HepG2 (cell line): Measurements from ENCODE around the gene PLD4. TPM values are rescaled to one million over a fixed set of nuclear protein-coding genes. Genes with fewer than 3 reads are reported as not detected.

Source experiments
- ATAC-seq: fragments of 200-7000 bp; cut with Tn5 transposase; 3 replicates; pipeline ENCODE4 v1.9.1; 2020; ENCODE audit warnings: mild to moderate bottlenecking, moderate library complexity
- BruUV-seq: library from RNA; stranded (reverse); fragments of 400-500 nt; replicated peaks from 2 replicates; lab custom pipeline; 2021; lab: Mats Ljungman, UMichigan
- CTCF ChIA-PET: fragments of 300-600 bp; formaldehyde crosslinking; extraction: SDS; loops from one replicate; lab custom pipeline; 2021; ENCODE audit warnings: low total read pairs, inconsistent platforms, low intra/inter-chr PET ratio; lab: Yijun Ruan, JAX
- POLR2A ChIA-PET: fragments of 350-600 bp; sonication (Branson Sonifier 250); formaldehyde crosslinking; loops from one replicate; lab custom pipeline; 2020; ENCODE audit warnings: antibody characterized with exemption, inconsistent platforms; lab: Yijun Ruan, JAX
- DNase-seq: peaks from one replicate; pipeline ENCODE4 v3.0.0-alpha.2; 2015; ENCODE audit warnings: low spot score
- FAIRE-seq: peaks from 3 replicates; lab custom pipeline; 2011; peaks lifted over from hg19 to GRCh38; lab: Jason Lieb, UNC
- H2AFZ ChIP-seq: one replicate; pipeline ENCODE4 v1.6.1; 2011; ENCODE audit warnings: low read length, inconsistent platforms
- H3K27ac ChIP-seq: fragments of 300-600 bp; 3 replicates; pipeline ENCODE4 v1.8.0; 2011; ENCODE audit warnings: mixed run types, mild to moderate bottlenecking, mixed read lengths, low read length, inconsistent platforms; ENCODE audit not compliant: insufficient read depth; ENCODE audit errors: extremely low read length
- H3K27me3 ChIP-seq, 2 experiments: fragments of 200-600 bp in 1 of 2; 2 replicates in 1 of 2; 3 replicates in 1 of 2; pipeline versions ENCODE4 v1.6.0 to v1.8.0; 2011; ENCODE audit warnings: low read length in 2 of 2, mild to moderate bottlenecking in 2 of 2, moderate library complexity in 2 of 2, inconsistent platforms in 1 of 2; ENCODE audit not compliant: insufficient read depth in 2 of 2, control insufficient read depth in 1 of 2
- H3K36me3 ChIP-seq, 2 experiments: fragments of 200-600 bp in 1 of 2; replicated peaks in 1 of 2; 2 replicates in 1 of 2; 3 replicates in 1 of 2; pipeline versions ENCODE4 v1.5.1 to v1.8.0; 2011; ENCODE audit warnings: low read length in 2 of 2, inconsistent platforms in 1 of 2; ENCODE audit not compliant: insufficient read depth in 2 of 2, control insufficient read depth in 1 of 2
- H3K4me1 ChIP-seq: 2 replicates; pipeline ENCODE4 v1.5.1; 2012; ENCODE audit warnings: low read length, inconsistent platforms; ENCODE audit not compliant: insufficient read depth
- H3K4me2 ChIP-seq: 2 replicates; pipeline ENCODE4 v1.6.0; 2011; ENCODE audit warnings: low read depth, low read length, inconsistent platforms
- H3K4me3 ChIP-seq, 3 experiments: fragments of 200-600 bp in 1 of 3; sonication (generic), shearing (Covaris generic) in 1 of 3; replicated peaks in 1 of 3; 2 replicates each; pipeline ENCODE4 v1.5.1; 2011 to 2016; ENCODE audit warnings: low read length in 3 of 3, inconsistent platforms in 2 of 3, low read depth in 2 of 3, mild to moderate bottlenecking in 2 of 3, control low read depth in 1 of 3, mixed read lengths in 1 of 3; ENCODE audit not compliant: insufficient read depth in 1 of 3
- H3K79me2 ChIP-seq: one replicate; pipeline ENCODE4 v1.6.1; 2011; ENCODE audit warnings: low read length, inconsistent platforms; ENCODE audit not compliant: insufficient read depth
- H3K9ac ChIP-seq: 2 replicates; pipeline ENCODE4 v1.6.0; 2011; ENCODE audit warnings: mild to moderate bottlenecking, low read depth, low read length, inconsistent platforms; ENCODE audit not compliant: insufficient read depth
- H3K9me3 ChIP-seq: 2 replicates; pipeline ENCODE4 v1.5.1; 2012; ENCODE audit warnings: mild to moderate bottlenecking, low read length
- H4K20me1 ChIP-seq: 2 replicates; pipeline ENCODE4 v1.6.0; 2011; ENCODE audit warnings: inconsistent platforms, mild to moderate bottlenecking, low read length, moderate library complexity; ENCODE audit not compliant: insufficient read depth
- ATF1 ChIP-seq: IDR thresholded peaks from 2 replicates; pipeline ENCODE4 v1.6.1; 2016; ENCODE audit warnings: mild to moderate bottlenecking, control low read depth
- ATF7 ChIP-seq, 2 experiments: fragments of 450-650 bp in 1 of 2; sonication (generic) in 1 of 2; formaldehyde crosslinking in 1 of 2; IDR thresholded peaks; 2 replicates each; pipeline versions ENCODE4 v1.4.0 to v1.6.1; 2016 to 2020; ENCODE audit warnings: antibody characterized with exemption in 1 of 2, mild to moderate bottlenecking in 1 of 2, missing genetic modification reagents in 1 of 2
- BATF2 ChIP-seq: sonication (generic); formaldehyde crosslinking; IDR thresholded peaks from 2 replicates; pipeline ENCODE4 v1.8.0; 2022; ENCODE audit warnings: mild to moderate bottlenecking, missing genetic modification reagents, moderate library complexity
- CREBL2 ChIP-seq: sonication (generic); formaldehyde crosslinking; IDR thresholded peaks from 2 replicates; pipeline ENCODE4 v1.8.1; 2023; ENCODE audit warnings: missing genetic modification reagents, mild to moderate bottlenecking, borderline replicate concordance
- KLF11 ChIP-seq: IDR thresholded peaks from 2 replicates; pipeline ENCODE4 v1.6.1; 2016; ENCODE audit warnings: missing compliant biosample characterization
- NFIC ChIP-seq: IDR thresholded peaks from 2 replicates; pipeline ENCODE4 v1.6.1; 2012; ENCODE audit warnings: mild to moderate bottlenecking, low read length, inconsistent platforms
- NFYB ChIP-seq: sonication (generic); formaldehyde crosslinking; IDR thresholded peaks from 2 replicates; pipeline ENCODE4 v1.4.0; 2020; ENCODE audit warnings: missing genetic modification reagents
- PRMT3 ChIP-seq: sonication (generic); formaldehyde crosslinking; IDR thresholded peaks from 2 replicates; pipeline ENCODE4 v1.8.1; 2022; ENCODE audit warnings: low read depth, mild to moderate bottlenecking, moderate library complexity, missing genetic modification reagents, borderline replicate concordance
- SALL1 ChIP-seq: sonication (generic); formaldehyde crosslinking; IDR thresholded peaks from 2 replicates; pipeline ENCODE4 v1.8.0; 2022; ENCODE audit warnings: mild to moderate bottlenecking, missing genetic modification reagents
- SMARCC2 ChIP-seq: fragments of 450-650 bp; IDR thresholded peaks from 2 replicates; pipeline ENCODE4 v1.6.1; 2017; ENCODE audit warnings: antibody characterized with exemption, mild to moderate bottlenecking
- TARDBP ChIP-seq: sonication (generic); formaldehyde crosslinking; IDR thresholded peaks from 2 replicates; pipeline ENCODE4 v1.8.0; 2022; ENCODE audit warnings: mild to moderate bottlenecking, missing genetic modification reagents
- TMF1 ChIP-seq: sonication (generic); formaldehyde crosslinking; IDR thresholded peaks from 2 replicates; pipeline ENCODE4 v1.8.1; 2022; ENCODE audit warnings: low read depth, missing genetic modification reagents
- USF2 ChIP-seq, 2 experiments: sonication (generic) in 1 of 2; formaldehyde crosslinking in 1 of 2; IDR thresholded peaks; 2 replicates each; pipeline versions ENCODE4 v1.5.1 to v1.6.1; 2011 to 2020; ENCODE audit warnings: borderline replicate concordance in 1 of 2, low read depth in 1 of 2, low read length in 1 of 2, mild to moderate bottlenecking in 1 of 2, missing genetic modification reagents in 1 of 2, moderate library complexity in 1 of 2
- WGBS: methylation state at CpG from one replicate; pipeline ENCODE4 v1.1.6; 2017; ENCODE audit warnings: low lambda C conversion rate; 5-methylcytosine and 5-hydroxymethylcytosine counted together
- in situ Hi-C: cut with HindIII; loops from 2 replicates; pipeline ENCODE4 v1.10.0; 2017; ENCODE audit warnings: low pct_unique_long_range_greater_than_20kb; ENCODE audit not compliant: extremely low pct_ligation_motif_present
- intact Hi-C: fragments of 100-400 bp; cut with micrococcal nuclease; formaldehyde crosslinking; loops from one replicate; pipeline ENCODE4 v1.10.0; 2022; ENCODE audit not compliant: unreplicated experiment
- polyA plus RNA-seq, 8 experiments: library from polyadenylated mRNA; depleted of rRNA in 3 of 8; stranded (reverse) in 7 of 8; unstranded in 1 of 8; fragments of >200 nt; fragmentation: Illumina TruSeq in 4 of 8; extraction: Trizol in 4 of 8; gene quantifications; 2 replicates each; pipeline versions ENCODE4 v1.2.1 to v1.2.3, GENCODE V29; 2011 to 2016; ENCODE audit warnings: low read depth in 4 of 8, missing spikeins in 1 of 8, mixed read lengths in 1 of 8; ENCODE audit not compliant: insufficient read depth in 1 of 8
- total RNA-seq, 5 experiments: library from RNA; depleted of rRNA; stranded (reverse); fragments of >200 nt; fragmentation: Illumina TruSeq; extraction: Trizol; gene quantifications; 2 replicates each; pipeline ENCODE4 v1.2.3, GENCODE V29; 2016; ENCODE audit warnings: low read depth in 1 of 5
- TF ChIP-seq, protein P1 (sequence below): sonication (generic); formaldehyde crosslinking; IDR thresholded peaks from 2 replicates; pipeline ENCODE4 v1.5.0; 2020; ENCODE audit warnings: missing genetic modification reagents

Gene PLD4
- total and polyA plus RNA-seq, 2 of the 13 experiments (the other 11 are each of a cell fraction or from before 2014, with no cell fraction given), result not detected

GRCh38 chr14:104937161-104937560 lies 12.5 kb downstream of the PLD4 start:
- BruUV-seq, result no TSS peak
- no peak for ATAC-seq

GRCh38 chr14:104937694-104938365 lies 13.2 kb downstream of the PLD4 start:
- no TSS peak for BruUV-seq
- CTCF ChIA-PET, result no interaction called here
- TF ChIP-seq USF2 (IDR thresholded peaks at IDR 0.05; ENCODE audit: low read depth, low read length) (no peak), USF2 (CRISPR knock-in tag; IDR thresholded peaks at IDR 0.05; ENCODE audit: borderline replicate concordance) (no peak), TARDBP (no peak), TMF1 (CRISPR knock-in tag) (no peak), CREBL2 (CRISPR knock-in tag) (no peak), NFIC (no peak), ATF7 (IDR thresholded peaks at IDR 0.05) (no peak), ATF7 (CRISPR knock-in tag; IDR thresholded peaks at IDR 0.05) (no peak), NFYB (CRISPR knock-in tag) (no peak), SALL1 (no peak), KLF11 (no peak)

More at GRCh38 chr14:104937161-104937560, 12.5 kb downstream of the PLD4 start:
- no peaks in the 10 kb centered on the region; the same call in 1 of the 2 replicates for H3K4me1 ChIP-seq
- no peaks in the 10 kb centered on the region for H3K36me3 ChIP-seq
- intact Hi-C loops, result no loop called here
- in situ Hi-C loops, result no loop called here
- no peak overlapping the region for H3K4me2 ChIP-seq
- FAIRE-seq (no peak), DNase-seq (no peak)
- H3K79me2 ChIP-seq, result no peaks in the 10 kb centered on the region
- H2AFZ ChIP-seq, result no peak overlapping the region
- H3K27ac ChIP-seq, result no peak overlapping the region
- TF ChIP-seq PRMT3 (CRISPR knock-in tag), result no peak
- TF ChIP-seq SMARCC2, result no peak
- TF ChIP-seq BATF2, result no peak
- no peak for TF ChIP-seq ATF1 (CRISPR knock-in tag)
- TF ChIP-seq, protein P1, sequence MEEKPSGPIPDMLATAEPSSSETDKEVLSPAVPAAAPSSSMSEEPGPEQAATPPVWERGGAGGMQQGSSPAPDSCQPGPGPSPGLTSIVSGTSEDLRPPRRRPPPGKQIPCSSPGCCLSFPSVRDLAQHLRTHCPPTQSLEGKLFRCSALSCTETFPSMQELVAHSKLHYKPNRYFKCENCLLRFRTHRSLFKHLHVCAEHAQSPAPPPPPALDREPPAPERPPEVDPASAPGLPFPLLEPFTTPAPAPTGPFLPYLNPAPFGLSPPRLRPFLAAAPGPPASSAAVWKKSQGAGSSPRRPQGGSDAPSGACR (CRISPR knock-in tag), result no peak
- no peaks in the 10 kb centered on the region for H4K20me1 ChIP-seq
- peaks cover 14 to 90% of the 10 kb centered on the region in 2 experiments for H3K27me3 ChIP-seq
- no peaks in the 10 kb centered on the region for H3K9me3 ChIP-seq
- POLR2A ChIA-PET, result no interaction called here
- no peak overlapping the region for H3K9ac ChIP-seq
- 0% methylated on average over 2 of the region's 4 CpGs for WGBS
- no peak overlapping the region for H3K4me3 ChIP-seq
- CTCF ChIA-PET, result no interaction called here

More at GRCh38 chr14:104937694-104938365, 13.2 kb downstream of the PLD4 start:
- H3K9ac ChIP-seq, result no peak overlapping the region
- no peaks in the 10 kb centered on the region for H3K79me2 ChIP-seq
- POLR2A ChIA-PET, result no interaction called here
- H3K4me1 ChIP-seq, result no peaks in the 10 kb centered on the region; the same call in 1 of the 2 replicates
- H3K4me2 ChIP-seq, result no peak overlapping the region
- WGBS, result 3% methylated on average over 11 of the region's 11 CpGs
- H3K27ac ChIP-seq, result no peak overlapping the region
- in situ Hi-C loops, result no loop called here
- no peaks in the 10 kb centered on the region for H3K9me3 ChIP-seq
- FAIRE-seq (no peak), ATAC-seq (no peak), DNase-seq (no peak)
- no peaks in the 10 kb centered on the region for H3K36me3 ChIP-seq
- intact Hi-C loops, result no loop called here
- no peak overlapping the region for H2AFZ ChIP-seq
- no peaks in the 10 kb centered on the region for H4K20me1 ChIP-seq
- H3K27me3 ChIP-seq, result peaks cover 8 to 89% of the 10 kb centered on the region in 2 experiments
- no peak overlapping the region for H3K4me3 ChIP-seq
